Suprapubic skin (tissue), 4 donors: ENCODE results near the gene PPP1CA. TPM values are rescaled to one million over a fixed set of nuclear protein-coding genes. Genes with fewer than 3 reads are reported as not detected.
A peak's percentile ranks its signal among the peaks of the same experiment; 100 is the strongest.

Source experiments
- DNase-seq, 2 donors: peaks; one replicate each; pipeline ENCODE4 v3.0.0-alpha.2; 2019; ENCODE audit warnings: low spot score in 2 of 2
- H3K27ac ChIP-seq: fragments of 200-600 bp; sonication (generic); one replicate; pipeline ENCODE4 v1.5.1; 2019
- H3K27me3 ChIP-seq: fragments of 200-600 bp; sonication (generic); one replicate; pipeline ENCODE4 v1.5.1; 2019
- H3K36me3 ChIP-seq: fragments of 200-600 bp; sonication (generic); one replicate; pipeline ENCODE4 v1.5.1; 2019
- H3K4me1 ChIP-seq: fragments of 200-600 bp; sonication (generic); one replicate; pipeline ENCODE4 v1.5.1; 2019
- H3K4me3 ChIP-seq: fragments of 200-600 bp; sonication (generic); one replicate; pipeline ENCODE4 v1.5.1; 2019; ENCODE audit warnings: mild to moderate bottlenecking
- H3K9me3 ChIP-seq: fragments of 200-600 bp; sonication (generic); one replicate; pipeline ENCODE4 v1.5.1; 2019
- CTCF ChIP-seq, 2 donors: fragments of 200-600 bp in 1 of 2; fragments of 450-650 bp in 1 of 2; sonication (generic) in 1 of 2; IDR thresholded peaks; one replicate each; pipeline ENCODE4 v1.5.1; 2016 to 2019; ENCODE audit warnings: antibody characterized with exemption in 2 of 2, mild to moderate bottlenecking in 1 of 2, moderate library complexity in 1 of 2
- EP300 ChIP-seq: sonication (generic); formaldehyde crosslinking; IDR thresholded peaks from one replicate; pipeline ENCODE4 v1.6.1; 2017; ENCODE audit warnings: antibody characterized with exemption
- POLR2A ChIP-seq, 2 donors: fragments of 450-650 bp; IDR thresholded peaks; one replicate each; pipeline ENCODE4 v1.6.1; 2017; ENCODE audit warnings: antibody characterized with exemption in 2 of 2, mild to moderate bottlenecking in 2 of 2, moderate library complexity in 2 of 2
- POLR2AphosphoS5 ChIP-seq, 3 donors: sonication (generic); formaldehyde crosslinking; IDR thresholded peaks; one replicate each; pipeline ENCODE4 v1.6.1; 2017; ENCODE audit warnings: antibody characterized with exemption in 3 of 3
- WGBS: methylation state at CpG from one replicate; pipeline ENCODE4 v1.1.5; 2018; 5-methylcytosine and 5-hydroxymethylcytosine counted together
- total RNA-seq, 4 donors: library from RNA; depleted of rRNA; stranded (reverse); fragments of >200 nt; gene quantifications; one replicate each; pipeline ENCODE4 v1.1.0, GENCODE V29; 2016

PPP1CA gene
- total RNA-seq, 4 donors from 2014 or later = 75.6 to 158 (median 121) TPM

- Histone ChIP-seq H3K27ac (peak overlapping the region; percentile 94), H3K36me3 (no peaks in the 10 kb centered on the region), H3K27me3 (no peaks in the 10 kb centered on the region), H3K9me3 (no peaks in the 10 kb centered on the region), H3K4me1 (peaks cover 52% of the 10 kb centered on the region), H3K4me3 (peak overlapping the region; percentile 87)
- TF ChIP-seq POLR2AphosphoS5 (IDR thresholded peaks at IDR 0.05) = no peak
- no peak for TF ChIP-seq CTCF (IDR thresholded peaks at IDR 0.05)
- TF ChIP-seq POLR2A (IDR thresholded peaks at IDR 0.05) = no peak
- TF ChIP-seq EP300 = no peak
- 69% methylated on average over 22 of the region's 22 CpGs for WGBS
- DNase-seq = no peak
These were observed 19.9 kb upstream of the PPP1CA start for GRCh38 chr11:67421430-67422031.

GRCh38 chr11:67420646-67421429 lies 19.2 kb upstream of the PPP1CA start:
- no CpG with 5 or more reads among the region's 97 CpGs for WGBS
- H3K9me3 ChIP-seq = no peaks in the 10 kb centered on the region

GRCh38 chr11:67420147-67420645 lies 18.5 kb upstream of the PPP1CA start:
- no peaks in the 10 kb centered on the region for H3K9me3 ChIP-seq
- H3K27me3 ChIP-seq = no peaks in the 10 kb centered on the region
- 31% methylated on average over 6 of the region's 15 CpGs for WGBS
- no peak for DNase-seq
- peak overlapping the region; percentile 87 for H3K4me3 ChIP-seq
- no peaks in the 10 kb centered on the region for H3K36me3 ChIP-seq
- peak overlapping the region; percentile 94 for H3K27ac ChIP-seq
- TF ChIP-seq CTCF (IDR thresholded peaks at IDR 0.05) (no peak), POLR2AphosphoS5 (IDR thresholded peaks at IDR 0.05) (no peak), EP300 (no peak), POLR2A (IDR thresholded peaks at IDR 0.05) (no peak)
- peaks cover 66% of the 10 kb centered on the region for H3K4me1 ChIP-seq

More at GRCh38 chr11:67420646-67421429, 19.2 kb upstream of the PPP1CA start:
- no peaks in the 10 kb centered on the region for H3K27me3 ChIP-seq
- peak; percentile 97 to 98 for DNase-seq
- TF ChIP-seq EP300 (no peak), CTCF (IDR thresholded peaks at IDR 0.05) (no peak), POLR2AphosphoS5 (IDR thresholded peaks at IDR 0.05) (no peak), POLR2A (IDR thresholded peaks at IDR 0.05) (no peak)
- H3K4me3 ChIP-seq = peak overlapping the region; percentile 87
- peak overlapping the region; percentile 94 for H3K27ac ChIP-seq
- H3K36me3 ChIP-seq = no peaks in the 10 kb centered on the region
- H3K4me1 ChIP-seq = peaks cover 59% of the 10 kb centered on the region

GRCh38 chr11:67419325-67420049 lies 17.8 kb upstream of the PPP1CA start:
- TF ChIP-seq POLR2A (IDR thresholded peaks at IDR 0.05) (no peak), CTCF (IDR thresholded peaks at IDR 0.05) (no peak), POLR2AphosphoS5 (IDR thresholded peaks at IDR 0.05) (no peak), EP300 (no peak)
- H3K4me3 ChIP-seq = peak overlapping the region; percentile 87
- no peak for DNase-seq
- peaks cover 5% of the 10 kb centered on the region for H3K27me3 ChIP-seq
- 73% methylated on average over 5 of the region's 21 CpGs for WGBS
- H3K36me3 ChIP-seq = no peaks in the 10 kb centered on the region
- H3K27ac ChIP-seq = peak overlapping the region; percentile 38
- H3K9me3 ChIP-seq = no peaks in the 10 kb centered on the region
- H3K4me1 ChIP-seq = peaks cover 70% of the 10 kb centered on the region
